NCI-H82 treated with DMSO at 0.1 percent for 48 hours (cell line): Measurements from ENCODE around the gene SLC35F1.
A peak's percentile ranks its signal among the peaks of the same experiment; 100 is the strongest.

Experiments used
- DNase-seq: peaks from one replicate; lab custom pipeline; 2025; ENCODE audit not compliant: unreplicated experiment; lab: John Stamatoyannopoulos, UW

The SLC35F1 gene

GRCh38 chr6:118252474-118252873 is 345.4 kb downstream of the SLC35F1 start:
- DNase-seq: no peak

DNA sequence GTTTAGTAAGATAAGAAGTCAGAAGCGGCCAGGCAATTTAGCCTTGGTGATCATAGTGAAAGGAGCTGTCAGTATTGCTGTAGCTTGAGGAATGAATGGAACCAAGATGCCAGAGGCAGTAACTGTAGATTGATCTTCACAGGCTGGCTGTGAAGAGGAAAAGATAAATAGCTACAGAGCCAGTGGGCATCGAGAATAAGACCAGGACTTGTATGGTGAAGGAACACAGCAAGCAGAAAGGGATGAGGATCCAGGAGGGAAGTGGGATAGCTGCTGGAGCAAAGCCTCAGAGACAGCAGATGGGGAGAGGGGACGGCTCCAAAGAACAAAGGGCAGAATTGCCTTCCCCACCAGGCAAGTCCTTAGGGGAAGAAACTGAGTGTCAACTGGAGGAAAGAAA is 346.7 kb downstream of the SLC35F1 start:
- no peak for DNase-seq

DNA sequence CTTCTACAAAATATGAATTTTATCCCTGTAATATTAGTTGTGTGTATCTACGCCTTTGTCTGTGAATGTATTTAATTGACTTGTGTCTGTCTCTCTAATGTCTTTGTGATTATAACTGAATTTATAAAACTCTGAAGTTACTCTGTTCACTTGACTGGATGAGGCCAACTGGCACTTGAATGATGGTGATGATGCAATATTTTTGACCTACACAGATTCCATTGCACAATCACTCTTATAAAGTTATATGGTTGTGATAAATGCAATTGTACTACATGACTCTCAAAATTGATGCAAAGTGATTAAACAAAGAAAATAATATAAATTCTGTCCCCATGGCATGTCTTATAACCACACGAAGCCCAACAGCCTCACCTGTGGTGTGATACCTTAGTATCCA is 353.8 kb downstream of the SLC35F1 start:
- no peak for DNase-seq

GRCh38 chr6:118263921-118264486 is 356.9 kb downstream of the SLC35F1 start:
- DNase-seq: no peak

DNA sequence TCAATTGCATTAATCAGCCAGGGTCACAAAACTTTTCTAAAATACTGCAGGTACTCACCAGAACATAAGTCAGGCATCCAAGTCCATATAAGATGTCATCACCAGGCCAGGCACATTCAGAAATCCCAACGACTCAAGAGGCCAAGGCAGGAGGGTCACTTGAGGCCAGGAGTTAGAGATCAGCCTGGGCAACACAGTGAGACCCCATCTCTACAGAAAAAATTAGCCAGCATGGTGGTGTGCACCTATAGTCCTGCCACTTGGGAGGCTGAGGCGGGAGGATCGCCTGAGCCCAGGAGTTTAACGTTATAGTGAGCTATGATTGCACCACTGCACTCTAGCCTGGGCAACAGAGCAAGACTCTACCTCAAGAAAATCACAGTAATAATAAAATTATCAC is 362.6 kb downstream of the SLC35F1 start:
- no peak for DNase-seq

DNA sequence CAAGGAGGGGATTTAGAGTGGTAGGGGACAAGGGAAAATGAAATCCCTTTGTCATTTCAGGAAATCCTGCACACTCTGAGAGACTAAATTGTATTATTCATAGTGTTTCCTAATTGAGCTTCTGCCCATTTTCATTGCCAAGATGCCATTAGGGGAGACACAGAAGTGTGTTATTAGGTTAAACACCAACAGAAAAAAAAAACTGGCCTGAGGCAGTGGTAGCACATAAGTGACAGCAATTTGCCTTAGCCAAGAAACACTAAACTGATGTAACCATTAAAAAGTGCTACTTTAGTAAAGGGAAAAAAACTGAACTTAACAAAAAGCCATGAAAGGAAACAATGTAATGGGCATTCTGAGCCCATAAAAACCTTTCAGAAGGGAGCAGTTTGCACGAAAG is 370.6 kb downstream of the SLC35F1 start:
- no peak for DNase-seq

DNA sequence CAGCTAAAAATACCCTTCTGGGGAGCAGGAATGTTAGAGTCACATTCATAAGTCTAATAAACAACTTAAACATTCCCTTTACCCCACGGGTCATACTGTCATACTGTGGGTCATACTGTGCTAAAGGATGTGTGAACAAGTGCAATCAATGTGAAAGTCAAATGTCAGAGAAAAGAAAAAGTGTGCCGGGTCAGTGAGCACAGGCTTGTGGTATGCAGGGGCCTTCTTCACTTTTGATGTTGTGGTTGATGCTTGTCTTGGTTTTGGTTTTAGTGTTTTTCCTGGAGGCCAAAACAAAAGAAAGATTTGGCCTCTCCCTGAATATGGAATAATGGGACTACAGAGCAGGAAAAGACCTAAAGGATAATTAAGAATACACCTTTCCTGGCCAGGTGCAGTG is 373.1 kb downstream of the SLC35F1 start:
- DNase-seq: no peak

GRCh38 chr6:118281291-118281690 is 374.2 kb downstream of the SLC35F1 start:
- no peak for DNase-seq

GRCh38 chr6:118283766-118284165 is 376.7 kb downstream of the SLC35F1 start:
- peak; percentile 57 for DNase-seq

DNA sequence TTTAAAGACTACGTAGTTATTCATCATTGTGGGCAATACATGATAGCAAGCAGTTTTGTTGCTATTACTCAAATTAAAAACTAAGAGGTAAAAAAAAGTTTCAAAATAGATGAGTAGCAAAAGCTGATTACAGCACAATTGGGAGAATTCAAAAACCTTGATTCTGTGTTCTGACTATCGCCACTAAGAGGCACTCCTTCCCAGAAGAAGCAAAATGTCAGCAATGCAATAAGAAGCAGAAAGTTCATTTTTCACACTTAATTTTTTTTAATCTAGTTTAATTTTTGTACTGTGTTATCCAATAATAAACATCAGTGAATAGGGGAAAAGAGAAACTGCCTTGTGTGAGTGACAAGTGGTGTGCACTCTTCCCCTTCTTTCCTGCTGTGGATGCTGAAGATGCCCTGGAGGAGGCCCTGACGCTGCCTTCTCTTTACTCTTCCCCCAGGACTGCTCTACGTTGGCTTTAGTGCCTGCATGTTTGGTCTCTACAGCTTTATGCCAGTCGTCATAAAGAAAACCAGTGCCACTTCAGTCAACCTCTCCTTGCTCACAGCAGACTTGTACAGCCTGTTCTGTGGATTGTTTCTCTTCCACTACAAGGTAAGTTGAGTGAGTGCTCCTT is 377.8 kb downstream of the SLC35F1 start:
- no peak for DNase-seq

DNA sequence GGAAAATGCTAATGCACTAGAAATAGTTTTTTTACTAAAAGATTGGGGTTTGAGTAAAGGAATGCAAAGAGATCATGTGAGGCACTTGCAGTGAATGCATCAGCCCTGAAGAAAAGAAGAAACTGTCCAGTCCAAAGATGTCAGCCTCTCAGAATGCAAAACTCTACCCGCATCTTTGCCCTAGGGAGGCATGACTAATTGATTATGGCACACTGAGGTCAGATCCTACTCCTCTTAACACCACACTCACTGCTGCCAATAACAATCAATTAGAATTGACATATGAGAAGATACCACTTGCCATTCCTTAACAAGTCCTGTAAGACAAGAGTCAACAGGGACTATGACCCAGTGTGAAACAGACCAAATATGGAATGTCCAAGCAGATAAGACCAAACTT is 378.7 kb downstream of the SLC35F1 start:
- DNase-seq: no peak

GRCh38 chr6:118288355-118289124 is 381.5 kb downstream of the SLC35F1 start:
- no peak for DNase-seq

- DNase-seq: no peak
Measured at GRCh38 chr6:118292558-118292957, 385.5 kb downstream of the SLC35F1 start.

GRCh38 chr6:118294906-118295305 is 387.8 kb downstream of the SLC35F1 start:
- no peak for DNase-seq

- DNase-seq: no peak
Measured at GRCh38 chr6:118295336-118295735, 388.3 kb downstream of the SLC35F1 start.

GRCh38 chr6:118296129-118296901 is 389.3 kb downstream of the SLC35F1 start:
- no peak for DNase-seq

- no peak for DNase-seq
Measured at GRCh38 chr6:118297821-118298220, 390.8 kb downstream of the SLC35F1 start.

DNA sequence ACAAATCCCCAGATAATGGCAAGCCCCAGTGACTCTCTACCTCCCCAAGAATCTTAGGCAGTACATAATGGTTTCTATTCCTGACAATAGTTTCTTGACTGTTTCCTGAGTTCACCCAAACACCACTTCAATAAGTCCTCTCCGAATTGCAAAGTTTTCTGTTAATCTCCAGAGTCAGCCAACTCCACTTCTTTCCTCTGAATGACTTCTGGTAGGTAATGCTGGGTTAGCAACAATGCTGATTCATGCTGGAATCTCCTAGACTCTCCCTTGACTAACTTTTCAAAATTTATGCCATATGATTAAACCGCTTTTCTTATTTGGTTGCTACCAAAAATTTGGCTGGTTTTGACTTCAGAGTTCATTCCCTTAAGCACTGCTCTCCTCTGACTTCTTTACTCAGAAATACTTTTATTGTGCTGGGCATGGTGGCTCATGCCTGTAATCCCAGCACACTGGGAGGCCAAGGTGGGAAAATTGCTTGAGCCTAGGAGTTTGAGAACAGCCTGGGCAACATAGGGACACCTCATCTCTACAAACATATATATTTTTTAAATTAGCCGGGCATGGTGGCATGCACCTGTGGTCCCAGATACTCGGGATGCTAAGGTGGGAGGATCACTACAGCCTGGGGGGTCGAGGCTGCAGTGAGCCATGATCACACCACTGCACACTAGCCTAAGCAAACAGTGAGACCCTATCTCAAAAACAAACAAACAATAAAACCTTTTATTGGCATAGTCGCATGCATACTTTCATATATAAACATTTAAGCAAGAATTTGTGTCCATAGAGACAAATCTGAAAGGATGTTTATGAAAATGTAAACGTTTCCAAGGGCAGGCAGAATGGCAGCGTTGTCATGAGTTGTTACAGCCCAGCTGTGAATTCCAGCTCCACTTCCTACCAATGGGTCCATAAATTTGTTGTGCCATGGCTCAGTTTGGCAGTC is 391.7 kb downstream of the SLC35F1 start:
- DNase-seq: no peak

- DNase-seq: no peak
Measured at GRCh38 chr6:118299457-118299856, 392.4 kb downstream of the SLC35F1 start.

DNA sequence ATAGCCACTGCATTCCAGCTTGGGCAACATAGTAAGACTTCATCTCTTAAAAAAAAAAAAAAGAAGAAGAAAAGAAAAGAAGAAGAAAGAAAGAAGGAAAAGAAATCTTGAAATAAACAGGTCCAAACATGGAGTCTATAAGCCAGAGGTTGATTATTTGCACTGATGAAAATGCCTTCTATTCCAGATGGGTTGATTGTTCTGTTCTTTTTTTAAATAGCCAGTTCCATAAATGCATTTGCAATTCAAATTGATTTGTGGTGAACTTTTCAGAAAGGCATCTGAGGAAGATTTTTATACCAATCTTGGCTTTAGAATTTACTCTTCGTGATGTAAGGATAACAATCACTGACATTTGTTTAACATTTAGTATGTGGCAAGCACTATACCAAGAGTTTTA is 397.3 kb downstream of the SLC35F1 start:
- no peak for DNase-seq

DNA sequence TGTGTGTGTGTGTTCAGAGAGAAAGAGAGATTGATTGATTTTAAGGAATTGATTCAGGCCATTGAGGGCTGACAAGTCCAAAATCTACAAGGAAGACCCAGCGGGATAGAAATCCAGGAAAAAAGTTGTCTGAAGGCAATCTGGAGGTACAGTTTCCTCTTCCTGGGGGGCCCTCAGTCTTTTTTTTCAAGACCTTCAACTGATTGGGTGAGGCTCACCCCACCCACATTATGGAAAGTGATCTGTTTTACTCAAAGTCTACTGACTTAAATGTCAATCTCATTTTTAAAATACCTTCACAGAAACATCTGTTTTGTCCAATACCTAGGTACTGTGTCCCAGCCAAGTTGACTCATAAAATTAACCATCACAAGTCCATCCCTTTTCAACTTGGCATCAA is 398.0 kb downstream of the SLC35F1 start:
- no peak for DNase-seq
